HL-60 (cell line): Measurements from ENCODE around the gene EBI3.

ENCODE experiments used
- GABPA ChIP-seq: IDR thresholded peaks from 2 replicates; pipeline ENCODE4 v1.6.1; 2012; ENCODE audit warnings: low read depth
- POLR2AphosphoS5 ChIP-seq: IDR thresholded peaks from 2 replicates; pipeline ENCODE4 v1.6.1; 2012; ENCODE audit warnings: low read depth

GRCh38 chr19:4279267-4279529 lies 49.9 kb downstream of the EBI3 start:
- TF ChIP-seq POLR2AphosphoS5: no peak
- TF ChIP-seq GABPA: no peak
